HG03565 (cell line): Measurements from ENCODE around the gene USP17L17.
"Not testable (repeated sequence)": the region's sequence is repeated elsewhere in the genome, so short reads cannot be mapped to it uniquely, and the experiment has no call there.

Experiments
- ATAC-seq: cut with Tn5 transposase; IDR thresholded peaks from one replicate; pipeline ENCODE4 v1.9.1; 2021; ENCODE audit warnings: mild to moderate bottlenecking, moderate library complexity; ENCODE audit not compliant: unreplicated experiment

USP17L17 gene, protein sequence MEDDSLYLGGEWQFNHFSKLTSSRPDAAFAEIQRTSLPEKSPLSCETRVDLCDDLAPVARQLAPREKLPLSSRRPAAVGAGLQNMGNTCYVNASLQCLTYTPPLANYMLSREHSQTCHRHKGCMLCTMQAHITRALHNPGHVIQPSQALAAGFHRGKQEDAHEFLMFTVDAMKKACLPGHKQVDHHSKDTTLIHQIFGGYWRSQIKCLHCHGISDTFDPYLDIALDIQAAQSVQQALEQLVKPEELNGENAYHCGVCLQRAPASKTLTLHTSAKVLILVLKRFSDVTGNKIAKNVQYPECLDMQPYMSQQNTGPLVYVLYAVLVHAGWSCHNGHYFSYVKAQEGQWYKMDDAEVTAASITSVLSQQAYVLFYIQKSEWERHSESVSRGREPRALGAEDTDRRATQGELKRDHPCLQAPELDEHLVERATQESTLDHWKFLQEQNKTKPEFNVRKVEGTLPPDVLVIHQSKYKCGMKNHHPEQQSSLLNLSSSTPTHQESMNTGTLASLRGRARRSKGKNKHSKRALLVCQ

DNA sequence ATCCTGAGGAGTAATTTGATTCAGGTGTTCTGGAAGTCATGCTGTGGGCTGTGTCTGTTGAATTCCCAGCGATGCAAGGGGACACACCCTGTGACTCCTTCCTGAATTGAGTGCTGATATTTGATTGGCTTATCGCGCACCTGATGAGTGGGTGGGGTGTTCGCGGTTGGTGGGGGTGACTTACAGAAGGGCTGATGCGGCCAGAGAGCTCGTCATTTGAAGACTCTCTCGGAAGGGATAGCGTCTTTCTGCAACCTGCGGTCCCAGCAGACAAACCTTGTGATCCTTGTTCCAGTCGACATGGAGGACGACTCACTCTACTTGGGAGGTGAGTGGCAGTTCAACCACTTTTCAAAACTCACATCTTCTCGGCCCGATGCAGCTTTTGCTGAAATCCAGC is at the start of gene USP17L17:
USP17L17 (plus strand) TSS at position 301 of the 400 bp plus-strand sequence; CDS start at position 301, 0 bp downstream.
- ATAC-seq = not testable (repeated sequence)

GRCh38 chr4:9210357-9210756 is 33.3 kb upstream of the USP17L17 start, which contains the start of gene USP17L10:
USP17L10 (plus strand) TSS chr4:9210657; CDS start chr4:9210657, 0 bp downstream.
- ATAC-seq = not testable (repeated sequence)

DNA sequence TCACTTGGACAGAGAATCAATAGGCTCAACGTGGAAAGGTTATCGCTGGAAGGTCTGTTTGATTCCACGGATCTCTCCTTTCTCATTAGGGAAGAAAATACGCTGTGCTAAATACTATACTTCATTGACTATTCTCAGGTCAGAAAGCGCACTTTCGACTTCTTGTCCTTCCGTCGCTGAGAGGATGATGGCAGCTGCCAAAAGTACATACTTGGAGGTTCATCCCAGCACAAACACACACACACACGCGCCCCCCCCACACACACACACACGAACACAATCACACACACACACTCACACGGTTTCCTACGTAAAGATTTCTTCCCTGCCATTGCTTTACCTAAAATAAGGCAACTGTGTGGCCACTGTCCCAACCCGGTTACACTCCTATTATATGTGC is 29.0 kb upstream of the USP17L17 start:
- ATAC-seq = not testable (repeated sequence)

DNA sequence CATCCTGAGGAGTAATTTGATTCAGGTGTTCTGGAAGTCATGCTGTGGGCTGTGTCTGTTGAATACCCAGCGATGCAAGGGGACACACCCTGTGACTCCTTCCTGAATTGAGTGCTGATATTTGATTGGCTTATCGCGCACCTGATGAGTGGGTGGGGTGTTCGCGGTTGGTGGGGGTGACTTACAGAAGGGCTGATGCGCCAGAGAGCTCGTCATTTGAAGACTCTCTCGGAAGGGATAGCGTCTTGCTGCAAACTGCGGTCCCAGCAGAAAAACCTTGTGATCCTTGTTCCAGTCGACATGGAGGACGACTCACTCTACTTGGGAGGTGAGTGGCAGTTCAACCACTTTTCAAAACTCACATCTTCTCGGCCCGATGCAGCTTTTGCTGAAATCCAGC is 28.6 kb upstream of the USP17L17 start, which contains the start of gene USP17L11:
USP17L11 (plus strand) TSS at position 301 of the 400 bp plus-strand sequence; CDS start at position 301, 0 bp downstream.
- not testable (repeated sequence) for ATAC-seq

GRCh38 chr4:9219852-9220251 is 23.8 kb upstream of the USP17L17 start, which contains the start of gene USP17L12:
USP17L12 (plus strand) TSS chr4:9220152; CDS start chr4:9220152, 0 bp downstream.
- not testable (repeated sequence) for ATAC-seq

DNA sequence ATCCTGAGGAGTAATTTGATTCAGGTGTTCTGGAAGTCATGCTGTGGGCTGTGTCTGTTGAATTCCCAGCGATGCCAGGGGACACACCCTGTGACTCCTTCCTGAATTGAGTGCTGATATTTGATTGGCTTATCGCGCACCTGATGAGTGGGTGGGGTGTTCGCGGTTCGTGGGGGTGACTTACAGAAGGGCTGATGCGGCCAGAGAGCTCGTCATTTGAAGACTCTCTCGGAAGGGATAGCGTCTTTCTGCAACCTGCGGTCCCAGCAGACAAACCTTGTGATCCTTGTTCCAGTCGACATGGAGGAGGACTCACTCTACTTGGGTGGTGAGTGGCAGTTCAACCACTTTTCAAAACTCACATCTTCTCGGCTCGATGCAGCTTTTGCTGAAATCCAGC is 19.1 kb upstream of the USP17L17 start, which contains the start of gene USP17L13:
USP17L13 (plus strand) TSS at position 301 of the 400 bp plus-strand sequence; CDS start at position 301, 0 bp downstream.
- ATAC-seq = not testable (repeated sequence)

- not testable (repeated sequence) for ATAC-seq
Measured at GRCh38 chr4:9230249-9230648, 13.4 kb upstream of the USP17L17 start.

DNA sequence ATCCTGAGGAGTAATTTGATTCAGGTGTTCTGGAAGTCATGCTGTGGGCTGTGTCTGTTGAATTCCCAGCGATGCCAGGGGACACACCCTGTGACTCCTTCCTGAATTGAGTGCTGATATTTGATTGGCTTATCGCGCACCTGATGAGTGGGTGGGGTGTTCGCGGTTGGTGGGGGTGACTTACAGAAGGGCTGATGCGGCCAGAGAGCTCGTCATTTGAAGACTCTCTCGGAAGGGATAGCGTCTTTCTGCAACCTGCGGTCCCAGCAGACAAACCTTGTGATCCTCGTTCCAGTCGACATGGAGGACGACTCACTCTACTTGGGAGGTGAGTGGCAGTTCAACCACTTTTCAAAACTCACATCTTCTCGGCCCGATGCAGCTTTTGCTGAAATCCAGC is 9.6 kb upstream of the USP17L17 start, which contains the start of gene USP17L15:
USP17L15 (plus strand) TSS at position 301 of the 400 bp plus-strand sequence; CDS start at position 301, 0 bp downstream.
- ATAC-seq = not testable (repeated sequence)

DNA sequence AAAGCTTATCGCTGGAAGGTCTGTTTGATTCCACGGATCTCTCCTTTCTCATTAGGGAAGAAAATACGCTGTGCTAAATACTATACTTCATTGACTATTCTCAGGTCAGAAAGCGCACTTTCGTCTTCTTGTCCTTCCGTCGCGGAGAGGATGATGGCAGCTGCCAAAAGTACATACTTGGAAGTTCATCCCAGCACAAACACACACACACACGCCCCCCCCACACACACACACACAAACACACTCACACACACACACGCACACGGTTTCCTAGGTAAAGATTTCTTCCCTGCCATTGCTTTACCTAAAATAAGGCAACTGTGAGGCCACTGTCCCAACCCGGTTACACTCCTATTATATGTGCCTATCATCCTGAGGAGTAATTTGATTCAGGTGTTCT is 5.2 kb upstream of the USP17L17 start:
- ATAC-seq = not testable (repeated sequence)

DNA sequence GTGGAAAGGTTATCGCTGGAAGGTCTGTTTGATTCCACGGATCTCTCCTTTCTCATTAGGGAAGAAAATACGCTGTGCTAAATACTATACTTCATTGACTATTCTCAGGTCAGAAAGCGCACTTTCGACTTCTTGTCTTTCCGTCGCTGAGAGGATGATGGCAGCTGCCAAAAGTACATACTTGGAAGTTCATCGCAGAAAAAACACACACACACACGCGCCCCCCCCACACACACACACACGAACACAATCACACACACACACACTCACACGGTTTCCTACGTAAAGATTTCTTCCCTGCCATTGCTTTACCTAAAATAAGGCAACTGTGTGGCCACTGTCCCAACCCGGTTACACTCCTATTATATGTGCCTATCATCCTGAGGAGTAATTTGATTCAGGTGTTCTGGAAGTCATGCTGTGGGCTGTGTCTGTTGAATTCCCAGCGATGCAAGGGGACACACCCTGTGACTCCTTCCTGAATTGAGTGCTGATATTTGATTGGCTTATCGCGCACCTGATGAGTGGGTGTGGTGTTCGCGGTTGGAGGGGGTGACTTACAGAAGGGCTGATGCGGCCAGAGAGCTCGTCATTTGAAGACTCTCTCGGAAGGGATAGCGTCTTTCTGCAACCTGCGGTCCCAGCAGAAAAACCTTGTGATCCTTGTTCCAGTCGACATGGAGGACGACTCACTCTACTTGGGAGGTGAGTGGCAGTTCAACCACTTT is 4.4 kb downstream of the USP17L17 start, which contains the start of gene USP17L18:
USP17L18 (plus strand) TSS at position 678 of the 728 bp plus-strand sequence; CDS start at position 678, 0 bp downstream.
- not testable (repeated sequence) for ATAC-seq

- not testable (repeated sequence) for ATAC-seq
Measured at GRCh38 chr4:9253078-9253477, 9.4 kb downstream of the USP17L17 start, which contains the start of gene USP17L19. USP17L19 (plus strand) TSS chr4:9253378; CDS start chr4:9253378, 0 bp downstream.

DNA sequence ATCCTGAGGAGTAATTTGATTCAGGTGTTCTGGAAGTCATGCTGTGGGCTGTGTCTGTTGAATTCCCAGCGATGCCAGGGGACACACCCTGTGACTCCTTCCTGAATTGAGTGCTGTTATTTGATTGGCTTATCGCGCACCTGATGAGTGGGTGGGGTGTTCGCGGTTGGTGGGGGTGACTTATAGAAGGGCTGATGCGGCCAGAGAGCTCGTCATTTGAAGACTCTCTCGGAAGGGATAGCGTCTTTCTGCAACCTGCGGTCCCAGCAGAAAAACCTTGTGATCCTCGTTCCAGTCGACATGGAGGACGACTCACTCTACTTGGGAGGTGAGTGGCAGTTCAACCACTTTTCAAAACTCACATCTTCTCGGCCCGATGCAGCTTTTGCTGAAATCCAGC is 14.1 kb downstream of the USP17L17 start, which contains the start of gene USP17L20:
USP17L20 (plus strand) TSS at position 301 of the 400 bp plus-strand sequence; CDS start at position 301, 0 bp downstream.
- not testable (repeated sequence) for ATAC-seq

- ATAC-seq = not testable (repeated sequence)
Measured at GRCh38 chr4:9262572-9262971, 18.9 kb downstream of the USP17L17 start, which contains the start of gene USP17L21. USP17L21 (plus strand) TSS chr4:9262872; CDS start chr4:9262872, 0 bp downstream.

DNA sequence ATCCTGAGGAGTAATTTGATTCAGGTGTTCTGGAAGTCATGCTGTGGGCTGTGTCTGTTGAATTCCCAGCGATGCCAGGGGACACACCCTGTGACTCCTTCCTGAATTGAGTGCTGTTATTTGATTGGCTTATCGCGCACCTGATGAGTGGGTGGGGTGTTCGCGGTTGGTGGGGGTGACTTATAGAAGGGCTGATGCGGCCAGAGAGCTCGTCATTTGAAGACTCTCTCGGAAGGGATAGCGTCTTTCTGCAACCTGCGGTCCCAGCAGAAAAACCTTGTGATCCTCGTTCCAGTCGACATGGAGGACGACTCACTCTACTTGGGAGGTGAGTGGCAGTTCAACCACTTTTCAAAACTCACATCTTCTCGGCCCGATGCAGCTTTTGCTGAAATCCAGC is 23.6 kb downstream of the USP17L17 start, which contains the start of gene USP17L22:
USP17L22 (plus strand) TSS at position 301 of the 400 bp plus-strand sequence; CDS start at position 301, 0 bp downstream.
- not testable (repeated sequence) for ATAC-seq

GRCh38 chr4:9271719-9272118 is 28.0 kb downstream of the USP17L17 start:
- not testable (repeated sequence) for ATAC-seq
